Measurements from ENCODE around the gene GRIA3.

DNA sequence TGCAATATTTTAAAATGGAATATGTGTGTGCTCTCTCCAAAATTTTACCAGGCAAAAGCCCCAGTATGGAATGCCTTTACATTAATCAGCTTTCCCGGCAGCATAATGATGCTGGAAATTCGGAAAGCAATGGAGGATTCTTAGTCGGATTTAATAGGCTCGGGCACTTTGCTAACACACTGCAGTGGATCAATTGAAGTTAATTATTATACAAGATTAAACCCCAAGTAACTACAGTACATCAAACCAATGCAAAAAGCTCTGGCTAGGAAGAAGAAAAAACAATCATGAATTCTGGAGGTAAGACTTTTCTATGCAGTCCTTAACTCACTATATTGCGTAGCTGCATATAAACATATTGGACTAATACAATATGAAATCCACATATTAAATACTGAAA is 43.6 kb upstream of the GRIA3 start:
- TF ChIP-seq, protein P1, sequence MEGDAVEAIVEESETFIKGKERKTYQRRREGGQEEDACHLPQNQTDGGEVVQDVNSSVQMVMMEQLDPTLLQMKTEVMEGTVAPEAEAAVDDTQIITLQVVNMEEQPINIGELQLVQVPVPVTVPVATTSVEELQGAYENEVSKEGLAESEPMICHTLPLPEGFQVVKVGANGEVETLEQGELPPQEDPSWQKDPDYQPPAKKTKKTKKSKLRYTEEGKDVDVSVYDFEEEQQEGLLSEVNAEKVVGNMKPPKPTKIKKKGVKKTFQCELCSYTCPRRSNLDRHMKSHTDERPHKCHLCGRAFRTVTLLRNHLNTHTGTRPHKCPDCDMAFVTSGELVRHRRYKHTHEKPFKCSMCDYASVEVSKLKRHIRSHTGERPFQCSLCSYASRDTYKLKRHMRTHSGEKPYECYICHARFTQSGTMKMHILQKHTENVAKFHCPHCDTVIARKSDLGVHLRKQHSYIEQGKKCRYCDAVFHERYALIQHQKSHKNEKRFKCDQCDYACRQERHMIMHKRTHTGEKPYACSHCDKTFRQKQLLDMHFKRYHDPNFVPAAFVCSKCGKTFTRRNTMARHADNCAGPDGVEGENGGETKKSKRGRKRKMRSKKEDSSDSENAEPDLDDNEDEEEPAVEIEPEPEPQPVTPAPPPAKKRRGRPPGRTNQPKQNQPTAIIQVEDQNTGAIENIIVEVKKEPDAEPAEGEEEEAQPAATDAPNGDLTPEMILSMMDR (conservative IDR thresholded peaks at IDR 0.05; ENCODE audit: low read depth, low read length): no peak
- TF ChIP-seq EZH2 (IDR thresholded peaks at IDR 0.05; ENCODE audit: borderline replicate concordance, low read depth, low read length, poor library complexity, severe bottlenecking): no peak
